ENCODE data around the gene C6orf141.

Gene C6orf141

DNA sequence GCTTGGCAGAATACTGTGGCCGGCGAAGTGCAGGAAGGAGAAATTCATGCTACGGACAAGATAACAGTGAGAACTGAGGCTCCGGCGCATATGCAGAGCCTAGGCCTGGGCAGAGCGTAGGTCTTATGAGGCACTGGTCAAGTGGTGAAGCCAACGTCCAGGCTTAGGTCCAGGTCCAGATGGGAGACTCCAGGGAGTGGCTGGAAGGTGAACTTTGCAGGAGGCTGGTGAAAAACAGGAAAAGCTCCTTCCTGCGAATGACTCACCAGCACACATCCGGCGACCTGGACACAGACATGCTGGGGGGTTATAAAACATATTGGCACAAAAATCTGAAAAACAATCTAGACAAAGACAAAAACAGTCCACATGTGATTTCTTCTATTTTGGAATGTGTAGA is 15.4 kb downstream of the C6orf141 start:
- Histone ChIP-seq H3K79me2 (ENCODE audit: control insufficient read depth, low read length) (no peaks in the 10 kb centered on the region), H3K4me1 (ENCODE audit: control insufficient read depth, low read length) (no peaks in the 10 kb centered on the region), H4K20me1 (ENCODE audit: control insufficient read depth, insufficient read depth, low read depth, low read length) (no peaks in the 10 kb centered on the region), H3K27me3 (ENCODE audit: control insufficient read depth, low read length) (no peaks in the 10 kb centered on the region), H3K4me3 (ENCODE audit: low read length) (no peak overlapping the region), H3K27ac (ENCODE audit: low read depth, low read length) (no peak overlapping the region), H3K36me3 (ENCODE audit: control insufficient read depth, low read length) (no peaks in the 10 kb centered on the region), H3K4me2 (ENCODE audit: low read length) (no peak overlapping the region), H3F3A (ENCODE audit: control insufficient read depth, insufficient read depth) (no peaks in the 10 kb centered on the region), H3K9me3 (ENCODE audit: control insufficient read depth, insufficient read depth, low read length) (no peaks in the 10 kb centered on the region), H3K9me2 (replicated peaks; ENCODE audit: control insufficient read depth, low read length) (no peaks in the 10 kb centered on the region)
- TF ChIP-seq, protein P1, sequence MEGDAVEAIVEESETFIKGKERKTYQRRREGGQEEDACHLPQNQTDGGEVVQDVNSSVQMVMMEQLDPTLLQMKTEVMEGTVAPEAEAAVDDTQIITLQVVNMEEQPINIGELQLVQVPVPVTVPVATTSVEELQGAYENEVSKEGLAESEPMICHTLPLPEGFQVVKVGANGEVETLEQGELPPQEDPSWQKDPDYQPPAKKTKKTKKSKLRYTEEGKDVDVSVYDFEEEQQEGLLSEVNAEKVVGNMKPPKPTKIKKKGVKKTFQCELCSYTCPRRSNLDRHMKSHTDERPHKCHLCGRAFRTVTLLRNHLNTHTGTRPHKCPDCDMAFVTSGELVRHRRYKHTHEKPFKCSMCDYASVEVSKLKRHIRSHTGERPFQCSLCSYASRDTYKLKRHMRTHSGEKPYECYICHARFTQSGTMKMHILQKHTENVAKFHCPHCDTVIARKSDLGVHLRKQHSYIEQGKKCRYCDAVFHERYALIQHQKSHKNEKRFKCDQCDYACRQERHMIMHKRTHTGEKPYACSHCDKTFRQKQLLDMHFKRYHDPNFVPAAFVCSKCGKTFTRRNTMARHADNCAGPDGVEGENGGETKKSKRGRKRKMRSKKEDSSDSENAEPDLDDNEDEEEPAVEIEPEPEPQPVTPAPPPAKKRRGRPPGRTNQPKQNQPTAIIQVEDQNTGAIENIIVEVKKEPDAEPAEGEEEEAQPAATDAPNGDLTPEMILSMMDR (IDR thresholded peaks at IDR 0.05; ENCODE audit: low read depth, low read length, poor library complexity, severe bottlenecking), result no peak
- TF ChIP-seq EZH2phosphoT487 (IDR thresholded peaks at IDR 0.05; ENCODE audit: borderline replicate concordance, low read length), result no peak

DNA sequence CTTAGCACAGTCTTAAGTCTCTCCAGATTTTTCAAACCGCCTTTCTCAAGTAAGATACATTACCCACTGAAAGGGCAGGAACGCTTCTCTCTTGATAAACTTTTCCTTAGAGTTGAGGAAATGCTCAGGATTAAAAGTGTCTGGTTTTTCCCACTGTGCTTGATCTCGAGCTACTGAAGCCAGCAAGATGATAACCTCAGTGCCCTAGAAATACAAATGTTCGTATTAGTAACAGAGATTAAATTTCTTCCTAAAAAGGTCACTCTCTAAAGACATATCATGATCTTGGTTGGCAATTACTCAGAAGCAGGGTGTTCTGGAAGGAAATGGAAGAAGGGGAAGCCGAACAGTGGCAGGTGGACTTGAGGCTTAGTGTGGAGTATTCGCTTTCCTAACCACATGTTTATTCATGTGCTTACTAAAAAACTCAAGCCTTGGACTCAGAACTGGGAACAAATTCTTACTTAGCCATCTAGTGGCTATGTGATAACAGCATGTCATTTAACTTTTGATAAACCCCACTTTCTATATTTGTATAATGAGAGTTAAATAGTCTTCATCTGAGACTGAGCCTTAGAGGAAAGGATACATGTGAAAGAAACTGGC is 20.1 kb downstream of the C6orf141 start:
- no peaks in the 10 kb centered on the region for H3F3A ChIP-seq (ENCODE audit: control insufficient read depth, insufficient read depth)

DNA sequence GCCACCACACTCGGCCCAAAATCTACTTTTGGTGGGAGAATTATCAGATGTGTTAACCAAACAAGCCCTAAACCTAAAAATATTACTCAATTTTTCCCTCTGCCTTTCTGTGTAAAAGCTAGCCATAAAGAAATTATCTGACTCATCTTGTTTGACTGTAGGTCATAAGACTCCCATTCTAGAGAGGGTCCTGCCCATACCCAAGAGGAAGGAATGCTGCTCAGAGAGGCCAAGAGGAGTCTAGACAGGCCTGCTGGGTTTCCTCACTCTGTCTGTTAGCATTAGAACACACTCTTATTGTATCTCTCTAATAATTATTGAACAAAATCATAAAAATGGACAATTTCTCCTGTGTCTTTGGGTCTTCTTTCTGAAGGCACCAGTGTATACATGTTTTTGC is 26.1 kb downstream of the C6orf141 start:
- Histone ChIP-seq H4K20me1 (ENCODE audit: control insufficient read depth, insufficient read depth, low read depth, low read length) (no peaks in the 10 kb centered on the region), H3F3A (ENCODE audit: control insufficient read depth, insufficient read depth) (no peaks in the 10 kb centered on the region), H3K27me3 (ENCODE audit: control insufficient read depth, low read length) (no peaks in the 10 kb centered on the region), H3K27ac (ENCODE audit: low read depth, low read length) (no peak overlapping the region), H3K4me3 (ENCODE audit: low read length) (no peak overlapping the region), H3K9me2 (replicated peaks; ENCODE audit: control insufficient read depth, low read length) (no peaks in the 10 kb centered on the region), H3K9me3 (ENCODE audit: control insufficient read depth, insufficient read depth, low read length) (no peaks in the 10 kb centered on the region), H3K4me2 (ENCODE audit: low read length) (no peak overlapping the region), H3K36me3 (ENCODE audit: control insufficient read depth, low read length) (no peaks in the 10 kb centered on the region), H3K4me1 (ENCODE audit: control insufficient read depth, low read length) (no peaks in the 10 kb centered on the region), H3K79me2 (ENCODE audit: control insufficient read depth, low read length) (no peaks in the 10 kb centered on the region)
- TF ChIP-seq, protein P1 (IDR thresholded peaks at IDR 0.05; ENCODE audit: low read depth, low read length, poor library complexity, severe bottlenecking), result no peak
- TF ChIP-seq EZH2phosphoT487 (IDR thresholded peaks at IDR 0.05; ENCODE audit: borderline replicate concordance, low read length), result no peak

More for the DNA sequence above, 20.1 kb downstream of the C6orf141 start:
- H3K9me3 ChIP-seq (ENCODE audit: control insufficient read depth, insufficient read depth, low read length), result no peaks in the 10 kb centered on the region
- H3K4me3 ChIP-seq (ENCODE audit: low read length), result no peak overlapping the region
- no peaks in the 10 kb centered on the region for H3K9me2 ChIP-seq (replicated peaks; ENCODE audit: control insufficient read depth, low read length)
- no peaks in the 10 kb centered on the region for H3K4me1 ChIP-seq (ENCODE audit: control insufficient read depth, low read length)
- H3K27ac ChIP-seq (ENCODE audit: low read depth, low read length), result no peak overlapping the region
- no peaks in the 10 kb centered on the region for H3K27me3 ChIP-seq (ENCODE audit: control insufficient read depth, low read length)
- H3K36me3 ChIP-seq (ENCODE audit: control insufficient read depth, low read length), result no peaks in the 10 kb centered on the region
- no peaks in the 10 kb centered on the region for H3K79me2 ChIP-seq (ENCODE audit: control insufficient read depth, low read length)
- no peak for TF ChIP-seq EZH2phosphoT487 (IDR thresholded peaks at IDR 0.05; ENCODE audit: borderline replicate concordance, low read length)
- TF ChIP-seq, protein P1 (IDR thresholded peaks at IDR 0.05; ENCODE audit: low read depth, low read length, poor library complexity, severe bottlenecking), result no peak
- H4K20me1 ChIP-seq (ENCODE audit: control insufficient read depth, insufficient read depth, low read depth, low read length), result no peaks in the 10 kb centered on the region
- H3K4me2 ChIP-seq (ENCODE audit: low read length), result no peak overlapping the region
